Naive B cell (primary cell): ENCODE results near the gene IGSF9. TPM values are rescaled to one million over a fixed set of nuclear protein-coding genes. Genes with fewer than 3 reads are reported as not detected.
A peak's percentile ranks its signal among the peaks of the same experiment; 100 is the strongest.
"Not testable (repeated sequence)": the region's sequence is repeated elsewhere in the genome, so short reads cannot be mapped to it uniquely, and the experiment has no call there.

Source experiments
- ATAC-seq, 2 donors: fragments of 150-1000 bp; cut with Tn5 transposase; 2 replicates each; pipeline ENCODE4 v1.10.0; 2021; ENCODE audit warnings: low read depth in 2 of 2, mild to moderate bottlenecking in 2 of 2, moderate library complexity in 2 of 2
- DNase-seq: peaks from one replicate; pipeline ENCODE4 v3.0.0; 2022
- H3K27ac Mint-ChIP-seq, 6 donors: one replicate each; pipeline ENCODE4 v1.8.0; 2020 to 2022; ENCODE audit warnings: mild to moderate bottlenecking in 6 of 6, mixed read lengths in 6 of 6, moderate library complexity in 5 of 6, inconsistent platforms in 2 of 6
- H3K27me3 Mint-ChIP-seq, 3 donors: one replicate each; pipeline ENCODE4 v1.8.0; 2021 to 2022; ENCODE audit warnings: mixed read lengths in 3 of 3, mild to moderate bottlenecking in 1 of 3
- H3K36me3 Mint-ChIP-seq, 2 donors: one replicate each; pipeline ENCODE4 v1.8.0; 2020 to 2022; ENCODE audit warnings: mixed read lengths in 2 of 2, inconsistent platforms in 1 of 2, mild to moderate bottlenecking in 1 of 2
- H3K4me1 Mint-ChIP-seq, 3 donors: one replicate each; pipeline ENCODE4 v1.8.0; 2020 to 2022; ENCODE audit warnings: mixed read lengths in 3 of 3, inconsistent platforms in 1 of 3, mild to moderate bottlenecking in 1 of 3, moderate library complexity in 1 of 3
- H3K4me3 Mint-ChIP-seq, 8 donors: one replicate each; pipeline ENCODE4 v1.8.0; 2020 to 2022; ENCODE audit warnings: mild to moderate bottlenecking in 8 of 8, mixed read lengths in 8 of 8, moderate library complexity in 8 of 8, inconsistent platforms in 2 of 8
- H3K9me3 Mint-ChIP-seq, 7 donors: one replicate each; pipeline ENCODE4 v1.8.0; 2020 to 2022; ENCODE audit warnings: mixed read lengths in 7 of 7, mild to moderate bottlenecking in 5 of 7, inconsistent platforms in 2 of 7, moderate library complexity in 1 of 7
- polyA plus RNA-seq, 6 donors: library from polyadenylated mRNA; unstranded; fragments of 300-500 nt; fragmentation: Illumina TruSeq; gene quantifications; one replicate each; pipeline ENCODE4 v1.2.3, GENCODE V29; 2021; ENCODE audit warnings: low read depth in 6 of 6

Gene IGSF9
- polyA plus RNA-seq, 6 donors from 2014 or later = 0.16 to 0.97 (median 0.41) TPM; not detected in 2

- peaks cover 9 to 23% (median 21%) of the 10 kb centered on the region in 3 donors for H3K4me1 Mint-ChIP-seq
- H3K27ac Mint-ChIP-seq = peak overlapping the region in 2 of 6 donors; percentile 67 to 94
- peaks cover 0 to 15% (median 13%) of the 10 kb centered on the region in 3 donors for H3K27me3 Mint-ChIP-seq
- H3K36me3 Mint-ChIP-seq = peaks cover 5 to 6% of the 10 kb centered on the region in 2 donors
- no peak overlapping the region for H3K4me3 Mint-ChIP-seq
- peaks cover 0 to 4% (median 0%) of the 10 kb centered on the region in 7 donors for H3K9me3 Mint-ChIP-seq
- ATAC-seq (no peak), DNase-seq (no peak)
These were observed 44.6 kb downstream of the IGSF9 start for GRCh38 chr1:159900755-159901360.

GRCh38 chr1:159900086-159900680 is 45.2 kb downstream of the IGSF9 start, which contains the start of gene CFAP45:
Gene CFAP45 (minus strand): TSS chr1:159900165. CDS start chr1:159900098, 67 bp downstream.
- H3K4me3 Mint-ChIP-seq = peak within 1 kb of the TSS in 2 of 8 donors; percentile 24 to 39
- DNase-seq (no peak), ATAC-seq (peak; percentile 49 to 55)
- peak within 1 kb of the TSS; percentile 35 to 98 (median 84) for H3K27ac Mint-ChIP-seq
- peaks cover 5 to 7% of the 10 kb centered on the region in 2 donors for H3K36me3 Mint-ChIP-seq
- H3K27me3 Mint-ChIP-seq = peaks cover 0 to 22% (median 20%) of the 10 kb centered on the region in 3 donors
- H3K4me1 Mint-ChIP-seq = peaks cover 9 to 23% (median 21%) of the 10 kb centered on the region in 3 donors
- H3K9me3 Mint-ChIP-seq = peaks cover 0 to 4% (median 0%) of the 10 kb centered on the region in 7 donors

GRCh38 chr1:159899634-159900033 is 45.8 kb downstream of the IGSF9 start:
- H3K9me3 Mint-ChIP-seq, DNase-seq, H3K36me3 Mint-ChIP-seq, ATAC-seq: not testable (repeated sequence)
- Mint-ChIP-seq H3K4me1 (peaks cover 9 to 23% (median 21%) of the 10 kb centered on the region in 3 donors), H3K27ac (peak overlapping the region in 5 of 6 donors; percentile 35 to 98 (median 93)), H3K27me3 (peaks cover 0 to 27% (median 21%) of the 10 kb centered on the region in 3 donors), H3K4me3 (peak overlapping the region in 2 of 8 donors; percentile 24 to 39)

GRCh38 chr1:159898527-159898926 is 46.9 kb downstream of the IGSF9 start:
- Mint-ChIP-seq H3K4me1 (peaks cover 9 to 23% (median 21%) of the 10 kb centered on the region in 3 donors), H3K27ac (peak overlapping the region in 4 of 6 donors; percentile 43 to 94 (median 70)), H3K36me3 (peaks cover 5 to 7% of the 10 kb centered on the region in 2 donors), H3K27me3 (peaks cover 0 to 28% (median 21%) of the 10 kb centered on the region in 3 donors), H3K9me3 (no peaks in the 10 kb centered on the region), H3K4me3 (no peak overlapping the region)
- ATAC-seq = peak; percentile 74 to 76
- no peak for DNase-seq

GRCh38 chr1:159897962-159898361 is 47.5 kb downstream of the IGSF9 start:
- peak; percentile 64 to 66 for ATAC-seq
- Mint-ChIP-seq H3K4me1 (peaks cover 9 to 24% (median 23%) of the 10 kb centered on the region in 3 donors), H3K27me3 (peaks cover 0 to 28% (median 21%) of the 10 kb centered on the region in 3 donors), H3K4me3 (no peak overlapping the region), H3K36me3 (peaks cover 0 to 7% of the 10 kb centered on the region in 2 donors), H3K9me3 (no peaks in the 10 kb centered on the region), H3K27ac (peak overlapping the region in 4 of 6 donors; percentile 12 to 57 (median 37))
- DNase-seq = no peak

GRCh38 chr1:159896546-159896930 is 48.9 kb downstream of the IGSF9 start:
- ATAC-seq = no peak
- Mint-ChIP-seq H3K27me3 (peaks cover 0 to 28% (median 21%) of the 10 kb centered on the region in 3 donors), H3K4me3 (no peak overlapping the region), H3K27ac (peak overlapping the region in 2 of 6 donors; percentile 29 to 55), H3K36me3 (peaks cover 0 to 7% of the 10 kb centered on the region in 2 donors), H3K9me3 (no peaks in the 10 kb centered on the region), H3K4me1 (peaks cover 15 to 27% (median 23%) of the 10 kb centered on the region in 3 donors)
- DNase-seq = no peak

GRCh38 chr1:159895836-159896545 is 49.4 kb downstream of the IGSF9 start:
- Mint-ChIP-seq H3K4me1 (peaks cover 17 to 29% (median 20%) of the 10 kb centered on the region in 3 donors), H3K36me3 (peaks cover 0 to 7% of the 10 kb centered on the region in 2 donors), H3K4me3 (no peak overlapping the region), H3K27ac (peak overlapping the region in 2 of 6 donors; percentile 55 to 72), H3K9me3 (no peaks in the 10 kb centered on the region), H3K27me3 (peaks cover 0 to 28% (median 21%) of the 10 kb centered on the region in 3 donors)
- DNase-seq (no peak), ATAC-seq (no peak)

GRCh38 chr1:159895286-159895685 is 50.1 kb downstream of the IGSF9 start:
- peaks cover 0 to 28% (median 20%) of the 10 kb centered on the region in 3 donors for H3K27me3 Mint-ChIP-seq
- H3K4me3 Mint-ChIP-seq = no peak overlapping the region
- peak overlapping the region in 1 of 6 donors; percentile 66 for H3K27ac Mint-ChIP-seq
- ATAC-seq (no peak), DNase-seq (no peak)
- peaks cover 14 to 28% (median 17%) of the 10 kb centered on the region in 3 donors for H3K4me1 Mint-ChIP-seq
- peaks cover 0 to 7% of the 10 kb centered on the region in 2 donors for H3K36me3 Mint-ChIP-seq
- H3K9me3 Mint-ChIP-seq = no peaks in the 10 kb centered on the region

- no peak for DNase-seq
- Mint-ChIP-seq H3K27ac (peak overlapping the region in 2 of 6 donors; percentile 5 to 18), H3K4me3 (no peak overlapping the region), H3K27me3 (peaks cover 0 to 21% (median 14%) of the 10 kb centered on the region in 3 donors), H3K36me3 (peaks cover 0 to 7% of the 10 kb centered on the region in 2 donors), H3K4me1 (peaks cover 15 to 26% (median 22%) of the 10 kb centered on the region in 3 donors), H3K9me3 (no peaks in the 10 kb centered on the region)
- no peak for ATAC-seq
These were observed 52.5 kb downstream of the IGSF9 start for GRCh38 chr1:159892944-159893343.

- Mint-ChIP-seq H3K27me3 (peaks cover 0 to 20% (median 14%) of the 10 kb centered on the region in 3 donors), H3K4me3 (peak overlapping the region in 2 of 8 donors; percentile 41 to 45), H3K9me3 (no peaks in the 10 kb centered on the region), H3K4me1 (peaks cover 15 to 28% (median 22%) of the 10 kb centered on the region in 3 donors), H3K36me3 (peaks cover 0 to 7% of the 10 kb centered on the region in 2 donors), H3K27ac (peak overlapping the region in 4 of 6 donors; percentile 13 to 68 (median 54))
- ATAC-seq (peak; percentile 74), DNase-seq (peak; percentile 47)
These were observed 53.9 kb downstream of the IGSF9 start for GRCh38 chr1:159891275-159892157.

- no peak overlapping the region for H3K4me3 Mint-ChIP-seq
- DNase-seq = no peak
- peaks cover 15 to 28% (median 22%) of the 10 kb centered on the region in 3 donors for H3K4me1 Mint-ChIP-seq
- ATAC-seq = no peak
- H3K27me3 Mint-ChIP-seq = peaks cover 0 to 9% (median 3%) of the 10 kb centered on the region in 3 donors
- H3K36me3 Mint-ChIP-seq = no peaks in the 10 kb centered on the region
- no peaks in the 10 kb centered on the region for H3K9me3 Mint-ChIP-seq
- peak overlapping the region in 4 of 6 donors; percentile 12 to 67 (median 45) for H3K27ac Mint-ChIP-seq
These were observed 55.0 kb downstream of the IGSF9 start for GRCh38 chr1:159890390-159890789.

GRCh38 chr1:159889821-159890252 is 55.6 kb downstream of the IGSF9 start:
- Mint-ChIP-seq H3K27me3 (peaks cover 0 to 3% (median 0%) of the 10 kb centered on the region in 3 donors), H3K4me3 (peak overlapping the region in 2 of 8 donors; percentile 1 to 57), H3K27ac (peak overlapping the region; percentile 12 to 96 (median 60)), H3K36me3 (no peaks in the 10 kb centered on the region), H3K4me1 (peaks cover 15 to 28% (median 22%) of the 10 kb centered on the region in 3 donors), H3K9me3 (no peaks in the 10 kb centered on the region)
- DNase-seq (peak; percentile 35), ATAC-seq (peak; percentile 73 to 74)
